ENCODE data around the gene SAPCD1. TPM values are rescaled to one million over a fixed set of nuclear protein-coding genes. Genes with fewer than 3 reads are reported as not detected.
A peak's percentile ranks its signal among the peaks of the same experiment; 100 is the strongest.

The SAPCD1 gene
- total RNA-seq, 1 donor from 2014 or later, result 1.2 TPM

GRCh38 chr6:31744422-31744821, 18.0 kb upstream of the SAPCD1 start:
- Histone ChIP-seq H3K4me2 (ENCODE audit: low read length) (no peak overlapping the region), H3K4me3 (ENCODE audit: insufficient read depth, low read depth, low read length) (no peak overlapping the region), H3K27me3 (ENCODE audit: insufficient read depth, low read length) (no peaks in the 10 kb centered on the region), H2AFZ (ENCODE audit: low read depth, low read length) (no peak overlapping the region), H4K20me1 (ENCODE audit: insufficient read depth, low read length) (no peaks in the 10 kb centered on the region), H3K4me1 (ENCODE audit: insufficient read depth, low read length) (no peaks in the 10 kb centered on the region), H3K36me3 (ENCODE audit: insufficient read depth, low read length) (peaks cover 4% of the 10 kb centered on the region), H3K79me2 (ENCODE audit: insufficient read depth, low read length) (peaks cover 6% of the 10 kb centered on the region), H3K27ac (ENCODE audit: low read depth, low read length) (no peak overlapping the region), H3K9me3 (ENCODE audit: insufficient read depth, low read depth, low read length) (no peaks in the 10 kb centered on the region), H3K9ac (ENCODE audit: low read length) (no peak overlapping the region)
- no peak overlapping the region for H3K4me3 Mint-ChIP-seq (ENCODE audit: unreplicated experiment)
- no peaks in the 10 kb centered on the region for H3K27me3 Mint-ChIP-seq (ENCODE audit: low read depth, unreplicated experiment)
- FAIRE-seq (no peak), DNase-seq (ENCODE audit: low read depth) (no peak)
- peak overlapping the region; percentile 84 for H3K27ac Mint-ChIP-seq (ENCODE audit: unreplicated experiment)
- H3K9me3 Mint-ChIP-seq (ENCODE audit: unreplicated experiment), result no peaks in the 10 kb centered on the region
- TF ChIP-seq, protein P1, sequence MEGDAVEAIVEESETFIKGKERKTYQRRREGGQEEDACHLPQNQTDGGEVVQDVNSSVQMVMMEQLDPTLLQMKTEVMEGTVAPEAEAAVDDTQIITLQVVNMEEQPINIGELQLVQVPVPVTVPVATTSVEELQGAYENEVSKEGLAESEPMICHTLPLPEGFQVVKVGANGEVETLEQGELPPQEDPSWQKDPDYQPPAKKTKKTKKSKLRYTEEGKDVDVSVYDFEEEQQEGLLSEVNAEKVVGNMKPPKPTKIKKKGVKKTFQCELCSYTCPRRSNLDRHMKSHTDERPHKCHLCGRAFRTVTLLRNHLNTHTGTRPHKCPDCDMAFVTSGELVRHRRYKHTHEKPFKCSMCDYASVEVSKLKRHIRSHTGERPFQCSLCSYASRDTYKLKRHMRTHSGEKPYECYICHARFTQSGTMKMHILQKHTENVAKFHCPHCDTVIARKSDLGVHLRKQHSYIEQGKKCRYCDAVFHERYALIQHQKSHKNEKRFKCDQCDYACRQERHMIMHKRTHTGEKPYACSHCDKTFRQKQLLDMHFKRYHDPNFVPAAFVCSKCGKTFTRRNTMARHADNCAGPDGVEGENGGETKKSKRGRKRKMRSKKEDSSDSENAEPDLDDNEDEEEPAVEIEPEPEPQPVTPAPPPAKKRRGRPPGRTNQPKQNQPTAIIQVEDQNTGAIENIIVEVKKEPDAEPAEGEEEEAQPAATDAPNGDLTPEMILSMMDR (IDR thresholded peaks at IDR 0.05; ENCODE audit: insufficient read depth, low read depth, low read length), result no peak
- TF ChIP-seq EZH2 (IDR thresholded peaks at IDR 0.05; ENCODE audit: insufficient read depth, low read length), result no peak
- H3K36me3 Mint-ChIP-seq (ENCODE audit: low read depth, unreplicated experiment), result peaks cover 10% of the 10 kb centered on the region
- peaks cover 13% of the 10 kb centered on the region for H3K4me1 Mint-ChIP-seq (ENCODE audit: low read depth, unreplicated experiment)

DNA sequence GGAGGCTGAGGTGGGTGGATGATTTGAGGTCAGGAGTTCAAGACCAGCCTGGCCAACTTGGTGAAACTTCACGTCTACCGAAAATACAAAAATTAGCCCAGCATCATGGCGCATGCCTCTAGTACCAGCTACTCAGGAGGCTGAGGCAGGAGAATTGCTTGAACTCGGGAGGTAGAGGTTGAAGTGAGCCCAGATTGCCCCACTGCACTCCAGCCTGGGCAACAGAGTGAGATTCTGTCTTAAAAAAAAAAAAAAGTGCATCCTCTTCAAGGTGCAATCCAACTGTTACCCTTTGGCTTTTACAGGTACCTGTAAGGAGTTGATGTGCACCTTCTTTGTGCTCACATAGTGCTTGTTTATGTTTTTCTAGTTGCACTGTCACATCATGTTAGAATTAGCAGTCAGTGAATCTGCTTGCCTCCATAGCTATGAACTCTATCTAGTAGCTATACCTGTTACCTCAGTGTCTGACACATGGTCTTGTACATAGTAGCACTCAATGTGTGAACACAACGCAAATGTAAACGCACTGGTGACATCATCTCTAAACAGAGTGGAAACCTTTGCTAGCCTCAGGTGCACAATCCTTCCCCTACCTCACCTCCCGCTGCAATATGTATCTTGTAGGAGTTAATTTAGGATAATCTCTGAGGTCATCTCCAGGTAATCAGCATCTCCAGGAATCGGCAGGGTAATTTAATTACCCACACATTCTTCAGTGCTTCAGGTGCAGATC, 13.0 kb upstream of the SAPCD1 start:
- peak overlapping the region; percentile 3 for H3K4me3 Mint-ChIP-seq (ENCODE audit: unreplicated experiment)
- FAIRE-seq (no peak), DNase-seq (ENCODE audit: low read depth) (no peak)
- H3K36me3 ChIP-seq (ENCODE audit: insufficient read depth, low read length), result peaks cover 4% of the 10 kb centered on the region
- H3K27ac ChIP-seq (ENCODE audit: low read depth, low read length), result no peak overlapping the region
- H3K9me3 Mint-ChIP-seq (ENCODE audit: unreplicated experiment), result no peaks in the 10 kb centered on the region
- H3K79me2 ChIP-seq (ENCODE audit: insufficient read depth, low read length), result no peaks in the 10 kb centered on the region
- TF ChIP-seq, protein P1 (IDR thresholded peaks at IDR 0.05; ENCODE audit: insufficient read depth, low read depth, low read length), result no peak
- no peak for TF ChIP-seq EZH2 (IDR thresholded peaks at IDR 0.05; ENCODE audit: insufficient read depth, low read length)
- H3K4me2 ChIP-seq (ENCODE audit: low read length), result no peak overlapping the region
- H3K9me3 ChIP-seq (ENCODE audit: insufficient read depth, low read depth, low read length), result no peaks in the 10 kb centered on the region
- H3K9ac ChIP-seq (ENCODE audit: low read length), result no peak overlapping the region
- H3K4me1 Mint-ChIP-seq (ENCODE audit: low read depth, unreplicated experiment), result peaks cover 24% of the 10 kb centered on the region
- no peaks in the 10 kb centered on the region for H3K27me3 ChIP-seq (ENCODE audit: insufficient read depth, low read length)
- H3K27ac Mint-ChIP-seq (ENCODE audit: unreplicated experiment), result no peak overlapping the region
- no peaks in the 10 kb centered on the region for H3K36me3 Mint-ChIP-seq (ENCODE audit: low read depth, unreplicated experiment)
- no peak overlapping the region for H2AFZ ChIP-seq (ENCODE audit: low read depth, low read length)
- no peak overlapping the region for H3K4me3 ChIP-seq (ENCODE audit: insufficient read depth, low read depth, low read length)
- no peaks in the 10 kb centered on the region for H3K27me3 Mint-ChIP-seq (ENCODE audit: low read depth, unreplicated experiment)
- no peaks in the 10 kb centered on the region for H4K20me1 ChIP-seq (ENCODE audit: insufficient read depth, low read length)
- H3K4me1 ChIP-seq (ENCODE audit: insufficient read depth, low read length), result peaks cover 11% of the 10 kb centered on the region

- peak overlapping the region; percentile 6 for H3K4me3 Mint-ChIP-seq (ENCODE audit: unreplicated experiment)
Observed at GRCh38 chr6:31750411-31751022, 11.9 kb upstream of the SAPCD1 start.

More at GRCh38 chr6:31750411-31751022, 11.9 kb upstream of the SAPCD1 start:
- no peak for TF ChIP-seq EZH2 (IDR thresholded peaks at IDR 0.05; ENCODE audit: insufficient read depth, low read length)
- TF ChIP-seq, protein P1 (IDR thresholded peaks at IDR 0.05; ENCODE audit: insufficient read depth, low read depth, low read length), result no peak
- Histone ChIP-seq H3K36me3 (ENCODE audit: insufficient read depth, low read length) (peaks cover 4% of the 10 kb centered on the region), H3K27ac (ENCODE audit: low read depth, low read length) (peak overlapping the region; percentile 34), H3K79me2 (ENCODE audit: insufficient read depth, low read length) (no peaks in the 10 kb centered on the region), H3K4me2 (ENCODE audit: low read length) (peak overlapping the region; percentile 28), H3K27me3 (ENCODE audit: insufficient read depth, low read length) (no peaks in the 10 kb centered on the region), H2AFZ (ENCODE audit: low read depth, low read length) (no peak overlapping the region), H3K4me3 (ENCODE audit: insufficient read depth, low read depth, low read length) (no peak overlapping the region), H3K9me3 (ENCODE audit: insufficient read depth, low read depth, low read length) (no peaks in the 10 kb centered on the region), H3K4me1 (ENCODE audit: insufficient read depth, low read length) (peaks cover 11% of the 10 kb centered on the region), H3K9ac (ENCODE audit: low read length) (no peak overlapping the region), H4K20me1 (ENCODE audit: insufficient read depth, low read length) (no peaks in the 10 kb centered on the region)
- H3K36me3 Mint-ChIP-seq (ENCODE audit: low read depth, unreplicated experiment), result no peaks in the 10 kb centered on the region
- DNase-seq (ENCODE audit: low read depth) (peak; percentile 81), FAIRE-seq (no peak)
- no peaks in the 10 kb centered on the region for H3K27me3 Mint-ChIP-seq (ENCODE audit: low read depth, unreplicated experiment)
- peaks cover 23% of the 10 kb centered on the region for H3K4me1 Mint-ChIP-seq (ENCODE audit: low read depth, unreplicated experiment)
- no peak overlapping the region for H3K27ac Mint-ChIP-seq (ENCODE audit: unreplicated experiment)
- no peaks in the 10 kb centered on the region for H3K9me3 Mint-ChIP-seq (ENCODE audit: unreplicated experiment)

Data from astrocyte (in vitro differentiated cells and primary cell).